Midbrain (tissue), 1 donor: Measurements from ENCODE around the gene ZNF880.
"Not testable (repeated sequence)": the region's sequence is repeated elsewhere in the genome, so short reads cannot be mapped to it uniquely, and the experiment has no call there.

Experiments
- DNase-seq: peaks from one replicate; lab custom pipeline; 2025; lab: John Stamatoyannopoulos, UW

ZNF880 gene

GRCh38 chr19:52369559-52370340, at the start of gene ZNF880:
Gene ZNF880 (plus strand): TSS chr19:52369923. CDS start chr19:52369966, 43 bp downstream.
- peak; percentile 93 for DNase-seq

GRCh38 chr19:52322429-52322828, 47.3 kb upstream of the ZNF880 start:
- no peak for DNase-seq

- no peak for DNase-seq
These were observed 38.0 kb upstream of the ZNF880 start for GRCh38 chr19:52331757-52332156.

GRCh38 chr19:52335768-52336116, 34.0 kb upstream of the ZNF880 start:
- DNase-seq = no peak

- peak; percentile 90 for DNase-seq
These were observed 33.5 kb upstream of the ZNF880 start, which contains the start of gene ZNF610 for GRCh38 chr19:52336117-52336790. Gene ZNF610 (plus strand): TSS chr19:52336243. CDS start chr19:52349173, 12,930 bp downstream.

GRCh38 chr19:52336791-52337381, 32.8 kb upstream of the ZNF880 start:
- DNase-seq = no peak

- not testable (repeated sequence) for DNase-seq
These were observed 30.7 kb upstream of the ZNF880 start for GRCh38 chr19:52339022-52339421.

GRCh38 chr19:52343548-52343947, 26.2 kb upstream of the ZNF880 start:
- DNase-seq = peak; percentile 34

GRCh38 chr19:52345162-52345561, 24.6 kb upstream of the ZNF880 start:
- DNase-seq = no peak

GRCh38 chr19:52351512-52351911, 18.2 kb upstream of the ZNF880 start:
- DNase-seq = no peak

GRCh38 chr19:52366414-52366824, 3.3 kb upstream of the ZNF880 start:
- no peak for DNase-seq

- DNase-seq = no peak
These were observed 603 bp downstream of the ZNF880 start for GRCh38 chr19:52370341-52370710.

- DNase-seq = no peak
These were observed 21.4 kb downstream of the ZNF880 start for GRCh38 chr19:52391135-52391534.

- DNase-seq = peak; percentile 95
These were observed 27.8 kb downstream of the ZNF880 start, which contains the start of gene ZNF528 for GRCh38 chr19:52397310-52398080. Gene ZNF528 (plus strand): TSS chr19:52397849. CDS start chr19:52402014, 4,165 bp downstream.

GRCh38 chr19:52398081-52398441, 28.3 kb downstream of the ZNF880 start:
- no peak for DNase-seq

- no peak for DNase-seq
These were observed 40.6 kb downstream of the ZNF880 start for GRCh38 chr19:52410276-52410675.

GRCh38 chr19:52415711-52416110, 46.0 kb downstream of the ZNF880 start:
- DNase-seq = no peak

- no peak for DNase-seq
These were observed 59.2 kb downstream of the ZNF880 start, which contains the start of gene ZNF534 for GRCh38 chr19:52428937-52429336. Gene ZNF534 (plus strand): TSS chr19:52429148. CDS start chr19:52431475, 2,327 bp downstream.
